Right lobe of liver (tissue), 4 donors: Measurements from ENCODE around the gene ZNF3.

ENCODE experiments used
- CTCF ChIP-seq, 4 donors: fragments of 200-600 bp in 3 of 4; fragments of 450-650 bp in 1 of 4; IDR thresholded peaks; one replicate each; pipeline versions ENCODE4 v1.5.1 to v1.8.0; 2016 to 2022; ENCODE audit warnings: antibody characterized with exemption in 4 of 4, mild to moderate bottlenecking in 2 of 4
- POLR2A ChIP-seq: fragments of 450-650 bp; IDR thresholded peaks from one replicate; pipeline ENCODE4 v1.6.1; 2017; ENCODE audit warnings: antibody characterized with exemption, mild to moderate bottlenecking
- donor health status: DM: no; HTN: no; CAD: no.
- donor health status: DM: no; HTN: no; CAD: no.
- donor health status: DM: no; HTN: yes; CAD: no.

- no peak for TF ChIP-seq CTCF (IDR thresholded peaks at IDR 0.05)
- TF ChIP-seq POLR2A: no peak
Measured at GRCh38 chr7:100075418-100075817, 6.1 kb downstream of the ZNF3 start.
